HG03108 (cell line): Measurements from ENCODE around the gene UTP11.
A peak's percentile ranks its signal among the peaks of the same experiment; 100 is the strongest.
"Not testable (repeated sequence)": the region's sequence is repeated elsewhere in the genome, so short reads cannot be mapped to it uniquely, and the experiment has no call there.

Source experiments
- ATAC-seq: cut with Tn5 transposase; IDR thresholded peaks from one replicate; pipeline ENCODE4 v1.9.1; 2021; ENCODE audit warnings: moderate library complexity; ENCODE audit not compliant: unreplicated experiment

Gene UTP11

GRCh38 chr1:38027201-38028104, 14.9 kb downstream of the UTP11 start:
- ATAC-seq: no peak

- ATAC-seq: peak; percentile 65
Observed at GRCh38 chr1:38028105-38028591, 15.6 kb downstream of the UTP11 start.

- ATAC-seq: no peak
Observed at GRCh38 chr1:38028671-38029070, 16.1 kb downstream of the UTP11 start.

GRCh38 chr1:38029081-38029681, 16.6 kb downstream of the UTP11 start:
- ATAC-seq: no peak

- no peak for ATAC-seq
Observed at GRCh38 chr1:38029685-38030511, 17.4 kb downstream of the UTP11 start.

- ATAC-seq: no peak
Observed at GRCh38 chr1:38030596-38031512, 18.3 kb downstream of the UTP11 start.

GRCh38 chr1:38031513-38031866, 19.0 kb downstream of the UTP11 start:
- ATAC-seq: no peak

GRCh38 chr1:38032992-38033391, 20.5 kb downstream of the UTP11 start:
- ATAC-seq: not testable (repeated sequence)

GRCh38 chr1:38034871-38035270, 22.3 kb downstream of the UTP11 start:
- no peak for ATAC-seq

GRCh38 chr1:38037221-38037939, 24.8 kb downstream of the UTP11 start:
- no peak for ATAC-seq

- no peak for ATAC-seq
Observed at GRCh38 chr1:38038861-38039260, 26.3 kb downstream of the UTP11 start.

- no peak for ATAC-seq
Observed at GRCh38 chr1:38039331-38040088, 27.0 kb downstream of the UTP11 start.

GRCh38 chr1:38041936-38042834, 29.7 kb downstream of the UTP11 start:
- no peak for ATAC-seq

- no peak for ATAC-seq
Observed at GRCh38 chr1:38043036-38043747, 30.7 kb downstream of the UTP11 start.

GRCh38 chr1:38044221-38045215, 32.0 kb downstream of the UTP11 start:
- ATAC-seq: no peak
